ENCODE data around the gene COX7A2L. TPM values are rescaled to one million over a fixed set of nuclear protein-coding genes. Genes with fewer than 3 reads are reported as not detected.
"Not testable (repeated sequence)": the region's sequence is repeated elsewhere in the genome, so short reads cannot be mapped to it uniquely, and the experiment has no call there.

The COX7A2L gene, protein sequence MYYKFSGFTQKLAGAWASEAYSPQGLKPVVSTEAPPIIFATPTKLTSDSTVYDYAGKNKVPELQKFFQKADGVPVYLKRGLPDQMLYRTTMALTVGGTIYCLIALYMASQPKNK
- total RNA-seq: 100 to 1,000 TPM in 3 of 4 donors, 10 to 100 TPM in 1; 46.6 to 196 (median 126) TPM

DNA sequence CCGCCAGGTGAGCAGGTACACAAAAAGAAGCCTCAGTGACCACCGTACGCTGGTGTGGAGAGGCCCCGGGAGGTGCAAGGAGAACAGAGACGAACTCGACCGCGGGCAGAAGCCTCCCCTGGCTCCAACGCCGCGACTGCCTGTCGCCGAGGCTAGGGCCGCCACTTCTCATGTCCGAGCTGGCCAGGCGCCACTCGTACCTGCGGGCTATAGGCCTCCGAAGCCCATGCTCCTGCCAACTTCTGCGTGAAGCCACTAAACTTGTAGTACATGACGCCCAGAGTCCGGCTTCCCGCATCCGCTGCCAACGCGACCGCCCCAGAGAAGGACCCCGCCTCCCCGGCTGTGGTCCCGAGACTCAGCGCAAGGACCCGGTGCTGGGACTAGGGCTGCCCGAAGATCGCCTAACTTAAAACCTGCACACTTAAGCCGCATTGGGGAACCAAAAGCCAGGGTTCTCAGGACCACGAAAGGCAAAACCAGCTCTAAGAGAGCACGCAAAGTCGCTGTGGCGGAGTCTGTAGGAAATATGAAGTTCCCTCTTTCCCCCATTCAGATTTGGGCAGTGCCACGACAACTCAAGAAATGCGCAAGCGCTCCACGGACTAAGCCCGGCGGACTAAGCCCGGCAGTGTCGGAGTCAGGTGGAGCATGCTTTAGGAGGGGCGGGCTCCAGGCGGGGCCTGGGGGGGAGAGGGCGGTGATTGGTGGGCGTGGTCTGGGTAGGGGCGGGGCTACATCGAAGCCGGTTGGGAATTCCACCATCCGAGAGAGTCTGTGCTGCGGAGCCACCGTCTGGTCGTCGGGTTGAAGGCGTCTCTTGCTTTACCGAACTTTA is at the start of gene COX7A2L:
Gene COX7A2L, minus strand, starts transcription at position 328 of the 838 bp plus-strand sequence. Its CDS starts 56 bp downstream, at position 272.
- intact Hi-C loops (cut with DNase I; ENCODE audit: low total_unique reads): loop anchor here (10.0 kb wide), 1 partner anchor 266 kb away; no protein-coding TSS in a partner anchor
- H3K27ac ChIP-seq: peak within 1 kb of the TSS; percentile 87 to 95
- H3K4me3 ChIP-seq: peak within 1 kb of the TSS; percentile 87 to 99
- peak; percentile 46 to 71 for TF ChIP-seq POLR2A (IDR thresholded peaks at IDR 0.05)
- TF ChIP-seq, protein P1, sequence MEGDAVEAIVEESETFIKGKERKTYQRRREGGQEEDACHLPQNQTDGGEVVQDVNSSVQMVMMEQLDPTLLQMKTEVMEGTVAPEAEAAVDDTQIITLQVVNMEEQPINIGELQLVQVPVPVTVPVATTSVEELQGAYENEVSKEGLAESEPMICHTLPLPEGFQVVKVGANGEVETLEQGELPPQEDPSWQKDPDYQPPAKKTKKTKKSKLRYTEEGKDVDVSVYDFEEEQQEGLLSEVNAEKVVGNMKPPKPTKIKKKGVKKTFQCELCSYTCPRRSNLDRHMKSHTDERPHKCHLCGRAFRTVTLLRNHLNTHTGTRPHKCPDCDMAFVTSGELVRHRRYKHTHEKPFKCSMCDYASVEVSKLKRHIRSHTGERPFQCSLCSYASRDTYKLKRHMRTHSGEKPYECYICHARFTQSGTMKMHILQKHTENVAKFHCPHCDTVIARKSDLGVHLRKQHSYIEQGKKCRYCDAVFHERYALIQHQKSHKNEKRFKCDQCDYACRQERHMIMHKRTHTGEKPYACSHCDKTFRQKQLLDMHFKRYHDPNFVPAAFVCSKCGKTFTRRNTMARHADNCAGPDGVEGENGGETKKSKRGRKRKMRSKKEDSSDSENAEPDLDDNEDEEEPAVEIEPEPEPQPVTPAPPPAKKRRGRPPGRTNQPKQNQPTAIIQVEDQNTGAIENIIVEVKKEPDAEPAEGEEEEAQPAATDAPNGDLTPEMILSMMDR (IDR thresholded peaks at IDR 0.05): peak; percentile 7 to 56 (median 38)
- DNase-seq: peak; percentile 97 to 98
- no peaks in the 10 kb centered on the region for H3K9me3 ChIP-seq
- peaks cover 0 to 7% of the 10 kb centered on the region in 2 donors for H3K4me1 ChIP-seq
- H3K27me3 ChIP-seq: no peaks in the 10 kb centered on the region
- no peaks in the 10 kb centered on the region for H3K36me3 ChIP-seq

- Histone ChIP-seq H3K9me3 (no peaks in the 10 kb centered on the region), H3K27me3 (no peaks in the 10 kb centered on the region), H3K36me3 (no peaks in the 10 kb centered on the region), H3K4me3 (no peak overlapping the region), H3K4me1 (no peaks in the 10 kb centered on the region), H3K27ac (no peak overlapping the region)
- TF ChIP-seq, protein P1 (IDR thresholded peaks at IDR 0.05): no peak
- TF ChIP-seq POLR2A (IDR thresholded peaks at IDR 0.05): no peak
- intact Hi-C loops (cut with DNase I; ENCODE audit: low total_unique reads): no loop called here
- no peak for DNase-seq
Measured at GRCh38 chr2:42408009-42408408, 47.0 kb upstream of the COX7A2L start.

DNA sequence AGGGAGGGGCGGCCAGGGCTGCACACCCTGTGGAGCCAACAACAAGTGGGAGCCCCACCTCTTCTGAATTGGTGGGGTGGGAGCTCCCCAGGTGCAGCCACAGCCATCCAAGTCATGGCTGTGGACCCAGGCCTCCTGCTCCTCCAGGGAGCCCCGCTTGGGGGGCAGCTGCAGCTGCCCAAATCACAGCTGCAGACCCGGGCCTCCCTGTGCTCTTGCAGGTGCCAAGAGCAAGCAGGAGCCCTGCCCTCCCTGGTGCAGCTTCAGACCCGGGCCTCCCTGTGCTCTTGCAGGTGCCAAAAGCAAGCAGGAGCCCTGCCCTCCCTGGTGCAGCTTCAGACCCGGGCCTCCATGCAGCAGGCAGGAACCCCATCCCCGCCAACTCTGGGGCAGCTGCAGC is 46.5 kb upstream of the COX7A2L start:
- Histone ChIP-seq H3K36me3 (no peaks in the 10 kb centered on the region), H3K4me3 (no peak overlapping the region), H3K27me3 (no peaks in the 10 kb centered on the region), H3K4me1 (no peaks in the 10 kb centered on the region), H3K9me3 (no peaks in the 10 kb centered on the region), H3K27ac (no peak overlapping the region)
- TF ChIP-seq POLR2A (IDR thresholded peaks at IDR 0.05): no peak
- TF ChIP-seq, protein P1 (IDR thresholded peaks at IDR 0.05): no peak
- DNase-seq: no peak
- intact Hi-C loops (cut with DNase I; ENCODE audit: low total_unique reads): no loop called here

DNA sequence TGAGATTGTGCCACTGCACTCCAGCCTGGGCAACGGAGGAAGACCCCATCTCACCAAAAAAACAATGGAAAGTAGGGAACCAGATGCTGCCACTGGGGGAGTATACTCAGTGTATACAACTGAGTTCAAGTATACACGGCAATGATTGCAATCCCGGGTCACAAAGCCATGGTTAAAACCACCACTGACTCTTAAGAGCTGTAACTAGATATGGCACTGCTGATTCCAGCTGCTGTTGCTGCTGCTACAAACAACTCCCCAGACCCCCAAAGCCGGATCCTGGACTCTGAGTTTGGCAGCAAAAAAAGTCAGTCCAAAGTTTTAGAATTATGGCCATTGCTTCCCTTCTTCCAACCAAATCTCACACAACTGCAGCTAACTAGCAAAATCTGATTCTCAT is 43.7 kb upstream of the COX7A2L start:
- no peaks in the 10 kb centered on the region for H3K4me1 ChIP-seq
- intact Hi-C loops (cut with DNase I; ENCODE audit: low total_unique reads): no loop called here
- DNase-seq: no peak
- H3K27me3 ChIP-seq: no peaks in the 10 kb centered on the region
- no peak overlapping the region for H3K4me3 ChIP-seq
- no peaks in the 10 kb centered on the region for H3K36me3 ChIP-seq
- no peaks in the 10 kb centered on the region for H3K9me3 ChIP-seq
- no peak overlapping the region for H3K27ac ChIP-seq
- TF ChIP-seq, protein P1 (IDR thresholded peaks at IDR 0.05): no peak

DNA sequence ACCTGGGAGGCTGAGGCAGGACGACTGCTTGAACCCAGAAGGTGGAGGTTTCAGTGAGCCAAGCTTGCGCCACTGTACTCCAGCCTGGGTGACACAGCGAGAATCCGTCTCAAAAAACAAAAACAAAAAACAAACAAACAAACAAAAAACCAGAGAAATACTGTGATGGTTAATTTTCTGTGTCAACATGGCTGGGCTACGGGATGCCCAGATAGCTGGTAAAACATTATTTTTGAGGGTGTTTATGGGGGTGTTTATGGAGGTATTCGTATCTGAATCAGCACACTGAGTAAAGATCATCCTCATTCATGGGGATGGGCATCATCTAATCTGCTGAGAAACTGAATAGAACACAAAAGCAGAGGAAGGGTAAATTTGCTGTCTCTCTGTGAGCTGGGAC is 40.8 kb upstream of the COX7A2L start:
- Histone ChIP-seq H3K4me1 (no peaks in the 10 kb centered on the region), H3K27ac (no peak overlapping the region), H3K27me3 (no peaks in the 10 kb centered on the region), H3K9me3 (no peaks in the 10 kb centered on the region), H3K36me3 (no peaks in the 10 kb centered on the region), H3K4me3 (no peak overlapping the region)
- no peak for DNase-seq
- intact Hi-C loops (cut with DNase I; ENCODE audit: low total_unique reads): no loop called here
- TF ChIP-seq POLR2A (IDR thresholded peaks at IDR 0.05): no peak
- TF ChIP-seq, protein P1 (IDR thresholded peaks at IDR 0.05): no peak

GRCh38 chr2:42398052-42398451 is 37.0 kb upstream of the COX7A2L start:
- H3K9me3 ChIP-seq; H3K36me3 ChIP-seq; H3K4me1 ChIP-seq; DNase-seq; H3K4me3 ChIP-seq; intact Hi-C loops (cut with DNase I; ENCODE audit: low total_unique reads); H3K27me3 ChIP-seq; H3K27ac ChIP-seq: not testable (repeated sequence)

DNA sequence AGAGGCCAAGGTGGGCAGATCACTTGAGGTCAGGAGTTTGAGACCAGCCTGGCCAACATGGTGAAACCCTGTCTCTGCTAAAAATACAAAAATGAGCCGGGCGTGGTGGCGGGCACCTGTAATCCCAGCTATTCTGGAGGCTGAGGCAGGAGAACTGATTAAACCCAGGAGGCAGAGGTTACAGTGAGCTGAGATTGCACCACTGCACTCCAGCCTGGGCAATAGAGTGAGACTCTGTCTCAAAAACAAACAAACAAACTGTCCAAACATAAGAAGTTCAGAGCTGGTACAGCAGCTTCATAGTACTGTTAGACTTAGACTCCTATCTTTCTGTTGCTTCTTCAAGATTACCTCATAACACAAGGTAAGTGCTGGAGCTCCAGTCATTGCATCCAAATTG is 32.3 kb upstream of the COX7A2L start:
- H3K27ac ChIP-seq; H3K4me1 ChIP-seq; DNase-seq; H3K4me3 ChIP-seq; intact Hi-C loops (cut with DNase I; ENCODE audit: low total_unique reads); H3K9me3 ChIP-seq; H3K27me3 ChIP-seq; H3K36me3 ChIP-seq: not testable (repeated sequence)

Data from uterus (tissue), 4 donors.